GM18499 (cell line): ENCODE results near the gene TNRC18.
"Not testable (repeated sequence)": the region's sequence is repeated elsewhere in the genome, so short reads cannot be mapped to it uniquely, and the experiment has no call there.

ENCODE experiments used
- ATAC-seq: cut with Tn5 transposase; IDR thresholded peaks from one replicate; pipeline ENCODE4 v1.9.1; 2021; ENCODE audit warnings: moderate number of reproducible peaks; ENCODE audit not compliant: insufficient read depth, unreplicated experiment

The TNRC18 gene

GRCh38 chr7:5332579-5332978 lies 91.1 kb downstream of the TNRC18 start:
- no peak for ATAC-seq

- ATAC-seq = no peak
Observed at GRCh38 chr7:5330288-5330687, 93.3 kb downstream of the TNRC18 start.

GRCh38 chr7:5324961-5325360 lies 98.7 kb downstream of the TNRC18 start:
- ATAC-seq = no peak

GRCh38 chr7:5323800-5324781 lies 99.5 kb downstream of the TNRC18 start:
- not testable (repeated sequence) for ATAC-seq

- no peak for ATAC-seq
Observed at GRCh38 chr7:5322621-5323410, 100.8 kb downstream of the TNRC18 start.

- ATAC-seq = no peak
Observed at GRCh38 chr7:5320802-5321396, 102.7 kb downstream of the TNRC18 start.

- ATAC-seq = no peak
Observed at GRCh38 chr7:5320391-5320790, 103.2 kb downstream of the TNRC18 start.

- not testable (repeated sequence) for ATAC-seq
Observed at GRCh38 chr7:5318613-5319012, 105.0 kb downstream of the TNRC18 start.

GRCh38 chr7:5315761-5316160 lies 107.9 kb downstream of the TNRC18 start:
- no peak for ATAC-seq

GRCh38 chr7:5314864-5315263 lies 108.8 kb downstream of the TNRC18 start:
- ATAC-seq = no peak

- ATAC-seq = not testable (repeated sequence)
Observed at GRCh38 chr7:5313076-5313885, 110.4 kb downstream of the TNRC18 start.

GRCh38 chr7:5312276-5313070 lies 111.2 kb downstream of the TNRC18 start:
- not testable (repeated sequence) for ATAC-seq

GRCh38 chr7:5310822-5311405 lies 112.7 kb downstream of the TNRC18 start:
- ATAC-seq = no peak

GRCh38 chr7:5309146-5309545 lies 114.5 kb downstream of the TNRC18 start:
- no peak for ATAC-seq

GRCh38 chr7:5307221-5308142 lies 116.2 kb downstream of the TNRC18 start:
- not testable (repeated sequence) for ATAC-seq

GRCh38 chr7:5305050-5305449 lies 118.6 kb downstream of the TNRC18 start:
- not testable (repeated sequence) for ATAC-seq

- no peak for ATAC-seq
Observed at GRCh38 chr7:5303591-5304505, 119.8 kb downstream of the TNRC18 start.
